Activated CD8-positive, alpha-beta T cell treated with anti-CD3 and anti-CD28 coated beads for 36 hours (primary cell): Measurements from ENCODE around the gene CDC42BPB. TPM values are rescaled to one million over a fixed set of nuclear protein-coding genes. Genes with fewer than 3 reads are reported as not detected.

Experiments
- ATAC-seq: fragments of 200-7000 bp; cut with Tn5 transposase; one replicate; pipeline ENCODE4 v1.10.0; 2021; ENCODE audit warnings: mild to moderate bottlenecking, moderate library complexity
- CTCF ChIA-PET: fragments of 350-600 bp; sonication (Branson Sonifier 250); formaldehyde crosslinking; loops from one replicate; lab custom pipeline; 2021; ENCODE audit warnings: antibody characterized with exemption; lab: Charles Lee
- POLR2A ChIA-PET: fragments of 350-600 bp; sonication (Branson Sonifier 250); formaldehyde crosslinking; loops from one replicate; lab custom pipeline; 2021; ENCODE audit warnings: antibody characterized with exemption; lab: Charles Lee
- DNase-seq: peaks from one replicate; pipeline ENCODE4 v3.0.0-alpha.2; 2020
- H3K27ac Mint-ChIP-seq: one replicate; pipeline ENCODE4 v1.8.0; 2021; ENCODE audit warnings: mild to moderate bottlenecking, mixed read lengths
- H3K27me3 Mint-ChIP-seq: one replicate; pipeline ENCODE4 v1.8.0; 2021; ENCODE audit warnings: mixed read lengths
- H3K36me3 Mint-ChIP-seq: one replicate; pipeline ENCODE4 v1.8.0; 2021; ENCODE audit warnings: low read depth, mixed read lengths
- H3K4me1 Mint-ChIP-seq: one replicate; pipeline ENCODE4 v1.8.0; 2021; ENCODE audit warnings: low read depth, mixed read lengths
- H3K4me3 Mint-ChIP-seq: one replicate; pipeline ENCODE4 v1.8.0; 2021; ENCODE audit warnings: mild to moderate bottlenecking, moderate library complexity, mixed read lengths
- H3K9me3 Mint-ChIP-seq: one replicate; pipeline ENCODE4 v1.8.0; 2021; ENCODE audit warnings: mixed read lengths
- intact Hi-C: fragments of 100-400 bp; cut with micrococcal nuclease; formaldehyde crosslinking; loops from one replicate; pipeline ENCODE4 v1.10.0; 2022
- total RNA-seq, 2 experiments: library from RNA; stranded (reverse); gene quantifications; one replicate each; pipeline ENCODE4 v1.2.3, GENCODE V29; 2021
- TF ChIP-seq, protein P1 (sequence below): fragments of 200-600 bp; IDR thresholded peaks from one replicate; pipeline ENCODE4 v1.8.0; 2022; ENCODE audit warnings: antibody characterized with exemption, mild to moderate bottlenecking

The CDC42BPB gene
- total RNA-seq, 2 experiments from 2014 or later: 0.72 to 0.96 TPM

DNA sequence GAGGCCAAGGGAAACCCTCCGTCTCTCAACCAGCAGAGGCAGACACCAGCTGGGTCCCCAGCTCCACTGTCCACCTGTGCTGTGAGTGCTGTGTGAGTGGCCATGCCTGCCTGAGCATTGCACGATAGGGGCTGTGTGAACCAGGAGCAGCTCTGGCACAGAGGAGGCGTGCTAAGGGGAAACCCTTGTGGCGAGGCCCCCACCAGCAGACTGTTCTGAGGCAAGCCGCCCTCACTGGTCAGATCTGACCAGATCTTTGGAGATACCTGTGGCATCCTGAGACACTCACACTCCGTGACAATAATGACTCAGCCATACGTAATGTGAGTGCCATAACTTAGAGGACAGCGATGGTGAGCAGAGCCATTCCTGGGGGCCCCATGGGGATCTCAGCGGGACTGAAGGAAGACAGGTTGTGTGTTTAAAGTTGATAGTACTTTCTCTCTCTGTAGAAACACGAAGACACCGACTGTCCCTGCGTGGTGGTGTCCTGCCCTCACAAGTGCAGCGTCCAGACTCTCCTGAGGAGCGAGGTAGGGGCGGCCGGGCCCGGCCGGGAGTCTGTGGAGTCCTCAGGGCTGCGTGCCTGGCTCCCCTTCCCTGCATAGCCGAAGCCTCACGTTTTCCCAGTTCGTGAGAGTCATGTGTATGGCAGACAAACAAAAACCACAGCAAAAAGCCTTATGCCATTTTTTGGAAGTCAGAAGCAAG is 171.5 kb downstream of the CDC42BPB start:
- intact Hi-C loops: no loop called here
- Mint-ChIP-seq H3K4me3 (no peak overlapping the region), H3K9me3 (no peaks in the 10 kb centered on the region), H3K27ac (no peak overlapping the region), H3K36me3 (peaks cover 38% of the 10 kb centered on the region), H3K4me1 (peaks cover 3% of the 10 kb centered on the region), H3K27me3 (no peaks in the 10 kb centered on the region)
- POLR2A ChIA-PET: no interaction called here
- TF ChIP-seq, protein P1, sequence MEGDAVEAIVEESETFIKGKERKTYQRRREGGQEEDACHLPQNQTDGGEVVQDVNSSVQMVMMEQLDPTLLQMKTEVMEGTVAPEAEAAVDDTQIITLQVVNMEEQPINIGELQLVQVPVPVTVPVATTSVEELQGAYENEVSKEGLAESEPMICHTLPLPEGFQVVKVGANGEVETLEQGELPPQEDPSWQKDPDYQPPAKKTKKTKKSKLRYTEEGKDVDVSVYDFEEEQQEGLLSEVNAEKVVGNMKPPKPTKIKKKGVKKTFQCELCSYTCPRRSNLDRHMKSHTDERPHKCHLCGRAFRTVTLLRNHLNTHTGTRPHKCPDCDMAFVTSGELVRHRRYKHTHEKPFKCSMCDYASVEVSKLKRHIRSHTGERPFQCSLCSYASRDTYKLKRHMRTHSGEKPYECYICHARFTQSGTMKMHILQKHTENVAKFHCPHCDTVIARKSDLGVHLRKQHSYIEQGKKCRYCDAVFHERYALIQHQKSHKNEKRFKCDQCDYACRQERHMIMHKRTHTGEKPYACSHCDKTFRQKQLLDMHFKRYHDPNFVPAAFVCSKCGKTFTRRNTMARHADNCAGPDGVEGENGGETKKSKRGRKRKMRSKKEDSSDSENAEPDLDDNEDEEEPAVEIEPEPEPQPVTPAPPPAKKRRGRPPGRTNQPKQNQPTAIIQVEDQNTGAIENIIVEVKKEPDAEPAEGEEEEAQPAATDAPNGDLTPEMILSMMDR: no peak
- DNase-seq: no peak
- no peak for ATAC-seq
- CTCF ChIA-PET: no interaction called here

GRCh38 chr14:102883554-102883953 is 173.8 kb downstream of the CDC42BPB start:
- no peak overlapping the region for H3K4me3 Mint-ChIP-seq
- H3K4me1 Mint-ChIP-seq: peaks cover 3% of the 10 kb centered on the region
- H3K9me3 Mint-ChIP-seq: no peaks in the 10 kb centered on the region
- ATAC-seq: no peak
- ChIA-PET POLR2A (no interaction called here), CTCF (no interaction called here)
- DNase-seq: no peak
- H3K36me3 Mint-ChIP-seq: peaks cover 41% of the 10 kb centered on the region
- no peak overlapping the region for H3K27ac Mint-ChIP-seq
- no peaks in the 10 kb centered on the region for H3K27me3 Mint-ChIP-seq
- TF ChIP-seq, protein P1: no peak
- intact Hi-C loops: no loop called here

GRCh38 chr14:102883089-102883541 is 174.2 kb downstream of the CDC42BPB start:
- Mint-ChIP-seq H3K9me3 (no peaks in the 10 kb centered on the region), H3K27ac (peak overlapping the region; percentile 21), H3K27me3 (no peaks in the 10 kb centered on the region), H3K36me3 (peaks cover 41% of the 10 kb centered on the region), H3K4me1 (peaks cover 3% of the 10 kb centered on the region), H3K4me3 (no peak overlapping the region)
- ChIA-PET CTCF (no interaction called here), POLR2A (no interaction called here)
- no peak for DNase-seq
- intact Hi-C loops: no loop called here
- ATAC-seq: peak; percentile 66
- TF ChIP-seq, protein P1: no peak

Other genes with a start within 250 kb of the CDC42BPB start
- 1 to 10 TPM; 1.0 to 1.4 TPM for gene AMN, start 134.9 kb downstream of the CDC42BPB start, total RNA-seq
- gene LBHD2, start 26.7 kb upstream of the CDC42BPB start, total RNA-seq: not detected
- not detected for gene EXOC3L4, start 37.2 kb upstream of the CDC42BPB start, total RNA-seq
- 1 to 10 TPM; 1.1 to 1.2 TPM for gene TNFAIP2, start 65.9 kb upstream of the CDC42BPB start, total RNA-seq